DMS114 treated with DMSO at 0.1 percent for 48 hours (cell line): ENCODE data around the gene HOMER2.
"Not testable (repeated sequence)": the region's sequence is repeated elsewhere in the genome, so short reads cannot be mapped to it uniquely, and the experiment has no call there.

Experiments
- DNase-seq: peaks from one replicate; lab custom pipeline; 2025; ENCODE audit not compliant: unreplicated experiment; lab: John Stamatoyannopoulos, UW

The HOMER2 gene

DNA sequence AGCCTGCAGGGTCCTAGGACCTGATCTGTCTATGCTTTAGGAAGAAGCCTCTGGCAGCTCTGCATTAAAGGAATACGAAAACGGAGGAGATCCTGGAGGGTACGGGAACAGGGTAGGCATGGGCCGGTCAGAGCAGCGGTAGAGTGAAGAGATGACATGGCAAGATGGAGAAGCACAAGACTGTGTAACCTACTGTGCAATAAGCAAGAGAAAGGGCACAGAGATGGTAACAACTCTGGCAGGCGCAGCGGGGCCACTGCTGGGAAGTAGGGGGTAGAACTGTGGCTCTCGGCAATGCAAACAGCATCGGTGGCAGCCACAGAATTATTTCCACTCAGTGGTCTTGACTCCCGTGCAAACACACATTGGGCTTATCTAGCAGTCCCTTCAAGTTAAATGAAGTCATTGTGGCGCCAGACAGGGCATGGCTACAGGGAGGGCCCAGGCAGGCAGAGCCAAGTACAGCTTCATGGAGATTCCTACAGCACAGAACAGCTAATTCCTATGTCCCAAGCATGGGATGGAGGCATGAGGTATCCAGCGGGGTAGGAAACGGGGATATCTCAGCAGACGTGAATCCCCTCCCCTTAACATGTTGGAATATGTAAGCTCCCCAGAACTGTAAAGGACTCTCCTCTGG is 114.3 kb downstream of the HOMER2 start:
- DNase-seq, result no peak

DNA sequence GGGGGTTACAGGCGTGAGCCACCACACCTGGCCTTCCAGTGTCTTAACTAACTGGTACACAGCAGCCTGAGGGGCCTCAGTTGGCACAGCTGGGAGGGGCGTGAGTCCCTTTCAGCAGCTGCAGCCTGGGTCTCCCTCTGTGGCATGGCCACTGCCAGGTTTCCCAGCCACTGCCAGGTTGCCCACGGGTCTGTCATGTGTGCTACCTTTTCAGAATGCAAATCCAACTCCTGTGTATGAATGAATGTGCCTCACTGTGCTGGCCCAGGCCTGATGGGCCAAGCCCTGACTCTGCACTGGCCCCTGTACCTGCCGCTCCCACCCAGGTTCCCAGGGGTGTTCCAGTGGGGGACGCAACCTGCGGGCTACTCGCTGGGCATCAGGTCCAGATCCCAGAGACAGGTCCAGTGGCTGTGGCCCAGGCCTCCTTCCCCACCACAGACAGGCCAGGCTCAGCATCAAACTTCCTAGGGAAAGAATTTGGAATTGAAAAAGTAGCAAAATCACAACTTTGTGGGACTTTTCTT is 117.1 kb downstream of the HOMER2 start:
- DNase-seq, result no peak

DNA sequence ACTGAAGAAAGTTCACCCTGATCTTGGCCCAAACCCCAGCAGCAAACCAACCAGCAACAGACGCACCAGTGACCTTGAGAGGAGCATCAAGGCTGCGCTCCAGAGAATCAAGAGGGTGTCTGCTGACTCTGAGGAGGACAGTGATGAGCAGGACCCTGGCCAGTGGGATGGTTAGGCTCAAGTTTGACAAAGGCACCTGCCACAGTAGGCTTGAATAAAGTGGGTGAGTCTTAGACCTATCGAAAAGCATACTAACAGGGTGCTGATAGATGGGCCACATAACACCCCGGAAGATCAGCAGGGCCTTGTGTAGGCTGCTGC is 119.2 kb downstream of the HOMER2 start:
- no peak for DNase-seq

- no peak for DNase-seq
Observed at GRCh38 chr15:82832601-82833361, 119.7 kb downstream of the HOMER2 start.

- no peak for DNase-seq
Observed at GRCh38 chr15:82831894-82832600, 120.5 kb downstream of the HOMER2 start.

GRCh38 chr15:82830427-82831173 is 121.9 kb downstream of the HOMER2 start:
- DNase-seq, result no peak

- no peak for DNase-seq
Observed at GRCh38 chr15:82829234-82829633, 123.3 kb downstream of the HOMER2 start.

- no peak for DNase-seq
Observed at GRCh38 chr15:82828075-82828474, 124.4 kb downstream of the HOMER2 start.

DNA sequence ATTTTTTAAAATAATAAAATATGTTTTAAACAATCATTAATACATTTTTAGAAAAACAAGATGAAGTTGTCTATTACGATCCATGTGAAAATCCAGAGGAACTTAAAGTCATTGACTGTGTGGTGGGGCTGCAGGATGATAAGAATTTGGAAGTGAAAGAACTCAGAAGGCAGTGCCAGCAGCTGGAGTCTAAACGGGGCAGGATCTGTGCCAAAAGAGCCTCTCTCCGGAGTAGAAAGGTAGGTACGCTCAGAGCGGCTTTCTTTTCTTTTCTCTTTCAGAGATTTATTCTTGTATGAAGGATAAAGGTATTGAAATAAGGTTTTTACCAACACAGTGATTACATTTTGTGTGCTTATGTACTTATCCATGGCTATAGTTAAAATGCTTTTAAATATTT is 129.5 kb downstream of the HOMER2 start:
- no peak for DNase-seq

- DNase-seq, result not testable (repeated sequence)
Observed at GRCh38 chr15:82821851-82822250, 130.7 kb downstream of the HOMER2 start.

- DNase-seq, result not testable (repeated sequence)
Observed at GRCh38 chr15:82821396-82821795, 131.1 kb downstream of the HOMER2 start.

DNA sequence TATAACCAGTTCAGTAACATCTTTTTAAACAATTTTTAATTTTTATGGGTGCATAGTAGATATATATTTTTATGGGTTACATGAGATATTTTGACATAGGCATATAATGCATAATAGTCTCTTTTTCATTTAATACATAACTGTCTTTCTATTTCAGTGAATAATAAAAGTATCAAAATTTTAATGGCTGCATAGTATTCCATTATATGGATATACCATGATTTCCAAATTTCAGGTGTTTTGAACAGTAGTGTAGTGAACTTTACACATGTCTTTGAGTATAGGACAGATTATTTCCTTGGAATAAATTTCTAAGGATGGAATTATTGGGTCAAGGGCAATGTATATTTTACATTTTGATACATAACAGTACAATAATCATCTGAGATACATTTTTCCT is 132.4 kb downstream of the HOMER2 start:
- DNase-seq, result no peak

- no peak for DNase-seq
Observed at GRCh38 chr15:82812994-82813393, 139.5 kb downstream of the HOMER2 start.

DNA sequence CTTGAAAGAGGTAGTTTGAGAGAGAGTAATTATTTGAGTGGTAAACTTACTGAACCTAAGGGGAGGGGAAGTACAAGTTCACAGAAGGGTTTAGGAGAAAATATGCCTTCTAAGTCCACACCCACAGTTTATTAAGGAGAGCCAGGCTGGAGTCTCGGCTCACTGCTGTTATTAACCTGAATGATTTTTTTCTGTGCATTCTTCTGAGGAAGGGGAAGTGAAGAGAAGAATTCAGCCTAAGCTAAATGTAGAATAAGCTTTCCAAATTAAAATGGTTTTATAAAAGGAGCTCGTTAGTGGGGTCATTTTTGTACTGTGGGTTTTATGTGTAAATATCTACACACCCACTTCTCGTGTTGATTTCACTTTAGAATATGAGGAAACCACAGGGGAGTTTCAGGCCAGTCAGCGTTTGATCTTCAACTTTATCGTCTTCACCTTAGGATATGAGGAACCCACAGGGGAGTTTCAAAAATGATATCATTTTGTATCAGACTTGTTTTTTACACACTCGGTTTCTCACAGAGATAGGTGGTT is 141.6 kb downstream of the HOMER2 start:
- DNase-seq, result no peak

DNA sequence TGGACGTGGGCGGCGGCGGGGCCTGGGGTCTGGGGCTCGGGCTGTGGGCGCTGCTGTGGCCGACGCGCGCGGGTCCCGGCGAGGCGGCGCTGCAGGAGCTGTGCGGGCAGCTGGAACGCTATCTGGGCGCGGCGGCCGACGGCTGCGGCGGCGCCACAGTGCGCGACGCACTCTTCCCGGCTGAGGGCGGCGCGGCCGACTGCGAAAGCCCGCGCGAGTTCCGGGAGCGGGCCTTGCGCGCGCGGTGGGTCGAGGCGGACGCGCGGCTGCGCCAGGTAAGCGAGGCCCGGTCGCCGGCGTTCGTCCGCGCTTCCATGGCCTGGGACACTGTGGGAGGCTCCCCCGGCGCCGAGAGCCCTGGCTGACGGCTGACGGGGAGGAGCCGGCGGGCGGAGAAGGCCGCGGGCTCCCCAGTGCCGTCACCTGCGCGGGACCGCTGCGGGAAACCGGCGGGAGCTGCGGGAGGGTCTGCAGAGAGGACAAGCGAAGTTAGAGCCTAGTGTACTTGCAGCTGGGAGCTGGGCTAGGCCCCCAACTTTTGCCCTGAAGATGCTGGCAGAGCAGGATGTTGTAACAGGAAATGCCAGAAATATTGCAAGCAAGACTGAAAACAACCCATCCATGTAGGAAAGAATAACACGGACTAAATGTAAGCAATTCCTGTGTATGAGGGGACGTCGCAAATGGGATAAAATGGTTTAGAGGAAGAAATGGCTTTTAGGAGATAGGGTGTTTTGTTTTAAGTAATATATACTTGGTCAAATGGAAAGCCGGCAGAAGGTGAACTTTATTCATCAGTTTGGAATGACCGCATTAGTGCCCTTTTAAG is 142.2 kb downstream of the HOMER2 start:
- no peak for DNase-seq

DNA sequence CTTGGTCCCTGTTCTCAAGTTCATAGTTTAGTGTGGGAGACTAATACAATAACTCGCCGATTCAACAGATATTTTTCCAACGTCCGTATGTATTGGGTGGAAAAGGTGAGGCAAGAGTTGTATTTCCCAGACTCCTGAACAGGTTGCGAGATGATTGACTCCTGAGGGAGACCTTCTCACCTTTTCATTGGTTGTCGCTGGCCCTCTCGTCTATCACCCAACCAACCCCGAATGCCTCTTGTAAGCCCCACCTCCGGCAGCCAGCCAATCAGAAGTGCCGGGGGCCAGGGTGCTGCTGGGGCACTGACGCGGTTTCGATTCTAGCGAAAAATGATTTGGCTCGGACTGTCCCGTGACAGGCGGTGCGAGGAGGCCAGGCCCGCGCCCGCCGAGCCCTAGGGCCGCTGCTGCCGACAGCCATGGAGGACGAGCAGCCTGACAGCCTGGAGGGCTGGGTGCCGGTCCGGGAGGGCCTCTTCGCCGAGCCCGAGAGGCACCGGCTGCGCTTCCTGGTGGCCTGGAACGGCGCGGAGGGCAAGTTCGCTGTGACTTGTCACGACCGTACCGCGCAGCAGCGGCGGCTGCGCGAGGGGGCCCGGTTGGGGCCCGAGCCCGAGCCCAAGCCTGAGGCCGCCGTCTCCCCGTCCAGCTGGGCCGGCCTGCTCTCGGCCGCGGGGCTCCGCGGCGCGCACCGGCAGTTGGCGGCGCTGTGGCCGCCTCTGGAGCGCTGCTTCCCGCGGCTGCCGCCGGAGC is 143.0 kb downstream of the HOMER2 start, which contains the start of gene WHAMM:
Gene WHAMM, plus strand, starts transcription at position 321 of the 753 bp plus-strand sequence. Its CDS starts 99 bp downstream, at position 420.
- peak; percentile 98 for DNase-seq

DNA sequence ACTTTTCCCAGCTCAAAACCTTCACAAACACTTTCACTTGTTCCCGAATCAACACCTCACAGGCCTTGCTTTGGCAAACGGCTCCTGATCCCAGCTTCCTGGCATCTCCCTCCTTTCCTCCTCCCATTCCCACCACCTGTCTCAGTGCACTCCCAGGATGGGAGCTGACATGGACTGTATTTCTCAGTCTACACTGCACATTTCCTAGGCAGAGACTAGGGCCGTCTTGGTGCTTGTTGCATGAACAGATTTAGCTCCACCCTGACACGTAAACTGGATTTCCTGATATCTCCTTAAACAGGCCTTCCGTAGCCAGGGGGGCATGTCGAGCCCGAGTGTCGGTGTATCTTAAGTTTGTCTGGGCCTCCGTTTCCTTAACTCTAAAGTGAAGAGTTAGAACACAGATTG is 143.9 kb downstream of the HOMER2 start:
- no peak for DNase-seq

DNA sequence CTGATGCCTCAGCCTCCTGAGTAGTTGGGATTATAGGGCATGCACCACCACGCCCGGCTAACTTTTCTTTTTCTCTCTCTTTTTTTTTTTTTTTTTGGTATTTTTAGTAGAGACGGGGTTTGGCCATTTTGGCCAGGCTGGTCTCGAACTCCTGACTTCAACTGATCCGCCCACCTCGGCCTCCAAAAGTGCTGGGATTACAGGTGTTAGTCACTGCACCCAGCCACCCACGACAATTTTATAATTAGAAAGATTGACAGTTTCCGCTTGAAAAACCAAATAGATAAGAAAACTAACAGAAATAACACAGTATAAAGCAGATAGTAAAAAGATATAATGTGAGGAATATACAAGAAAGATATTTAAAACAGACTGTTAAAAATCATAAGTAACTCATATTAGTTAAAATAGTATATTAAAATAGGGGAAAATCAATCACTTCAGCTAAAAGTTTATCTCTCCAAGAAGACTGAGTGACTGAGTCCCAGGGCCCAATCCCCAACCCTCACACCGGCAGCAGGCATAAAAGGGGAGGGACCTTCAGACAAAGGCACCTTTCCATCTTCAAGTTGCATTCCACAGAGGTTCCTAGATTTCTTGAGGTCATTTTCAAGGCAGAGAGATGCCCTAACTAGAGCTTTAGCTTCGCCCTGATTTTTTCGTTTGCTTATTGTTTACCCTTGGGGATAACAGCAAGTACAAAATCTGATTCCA is 144.4 kb downstream of the HOMER2 start:
- DNase-seq, result no peak

DNA sequence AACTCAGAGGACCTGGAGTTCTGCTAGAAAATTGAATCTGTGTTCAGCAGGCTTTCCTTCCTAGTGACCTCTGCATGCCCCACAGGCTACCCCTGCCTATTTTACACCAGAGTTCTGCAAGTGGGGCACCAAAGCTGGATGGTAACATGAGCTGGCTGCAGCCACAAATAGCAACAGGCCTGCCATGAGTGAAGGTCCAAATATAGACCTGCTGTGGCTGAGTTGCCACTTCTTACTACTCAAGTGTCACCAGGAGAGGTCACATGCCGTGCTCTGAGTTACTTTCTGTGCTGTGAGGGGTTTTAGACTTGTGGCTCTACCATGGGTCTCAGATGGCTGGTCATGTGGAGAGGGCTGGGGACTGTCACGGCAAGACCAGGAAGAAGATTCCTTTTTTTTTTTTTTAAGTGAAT is 146.5 kb downstream of the HOMER2 start, which contains the start of gene FSD2:
Gene FSD2, minus strand, starts transcription at position 76 of the 413 bp plus-strand sequence. CDS start 18,679 bp downstream, outside the sequence.
- no peak for DNase-seq
